GM18499 (cell line): ENCODE results near the gene PHLDA3.

Source experiments
- ATAC-seq: cut with Tn5 transposase; IDR thresholded peaks from one replicate; pipeline ENCODE4 v1.9.1; 2021; ENCODE audit warnings: moderate number of reproducible peaks; ENCODE audit not compliant: insufficient read depth, unreplicated experiment

PHLDA3 gene

GRCh38 chr1:201468501-201468843 lies 516 bp downstream of the PHLDA3 start:
- ATAC-seq: no peak

- ATAC-seq: no peak
Measured at GRCh38 chr1:201466492-201466891, 2.5 kb downstream of the PHLDA3 start.

- ATAC-seq: no peak
Measured at GRCh38 chr1:201465698-201466290, 3.2 kb downstream of the PHLDA3 start.

GRCh38 chr1:201463071-201463552 lies 5.9 kb downstream of the PHLDA3 start:
- no peak for ATAC-seq

- ATAC-seq: no peak
Measured at GRCh38 chr1:201461645-201462441, 7.1 kb downstream of the PHLDA3 start.

GRCh38 chr1:201460814-201461644 lies 8.0 kb downstream of the PHLDA3 start:
- ATAC-seq: no peak

- ATAC-seq: no peak
Measured at GRCh38 chr1:201459775-201460174, 9.2 kb downstream of the PHLDA3 start.

- no peak for ATAC-seq
Measured at GRCh38 chr1:201459052-201459451, 9.9 kb downstream of the PHLDA3 start.

GRCh38 chr1:201457508-201457960 lies 11.5 kb downstream of the PHLDA3 start:
- ATAC-seq: no peak

GRCh38 chr1:201456499-201457309 lies 12.3 kb downstream of the PHLDA3 start:
- no peak for ATAC-seq

- no peak for ATAC-seq
Measured at GRCh38 chr1:201455098-201455497, 13.9 kb downstream of the PHLDA3 start.

- no peak for ATAC-seq
Measured at GRCh38 chr1:201454608-201455007, 14.4 kb downstream of the PHLDA3 start.

GRCh38 chr1:201452866-201453265 lies 16.1 kb downstream of the PHLDA3 start:
- ATAC-seq: no peak

GRCh38 chr1:201450721-201451291 lies 18.2 kb downstream of the PHLDA3 start:
- ATAC-seq: no peak

GRCh38 chr1:201448990-201449389 lies 20.0 kb downstream of the PHLDA3 start:
- ATAC-seq: no peak

GRCh38 chr1:201447903-201448871 lies 20.8 kb downstream of the PHLDA3 start:
- ATAC-seq: no peak

- no peak for ATAC-seq
Measured at GRCh38 chr1:201445310-201445709, 23.7 kb downstream of the PHLDA3 start.

GRCh38 chr1:201444792-201445191 lies 24.2 kb downstream of the PHLDA3 start:
- no peak for ATAC-seq

GRCh38 chr1:201443747-201444146 lies 25.2 kb downstream of the PHLDA3 start:
- ATAC-seq: no peak
